Ishikawa (cell line): ENCODE data around the gene KIF18A.

Experiments used
- CEBPB ChIP-seq: IDR thresholded peaks from 2 replicates; pipeline ENCODE4 v1.6.1; 2012
- CREB1 ChIP-seq: IDR thresholded peaks from 2 replicates; pipeline ENCODE4 v1.6.1; 2012; ENCODE audit warnings: low read depth
- EGR1 ChIP-seq: IDR thresholded peaks from 2 replicates; pipeline ENCODE4 v1.6.1; 2012
- EP300 ChIP-seq: IDR thresholded peaks from 2 replicates; pipeline ENCODE4 v1.6.1; 2012; ENCODE audit warnings: borderline replicate concordance
- FOXM1 ChIP-seq: IDR thresholded peaks from 2 replicates; pipeline ENCODE4 v1.6.1; 2012; ENCODE audit warnings: low read depth, borderline replicate concordance
- NFIC ChIP-seq: IDR thresholded peaks from 2 replicates; pipeline ENCODE4 v1.6.1; 2012
- RAD21 ChIP-seq: IDR thresholded peaks from 2 replicates; pipeline ENCODE4 v1.6.1; 2012; ENCODE audit warnings: low read depth
- TAF1 ChIP-seq: IDR thresholded peaks from 2 replicates; pipeline ENCODE4 v1.6.1; 2012; ENCODE audit warnings: low read depth, mild to moderate bottlenecking
- TCF12 ChIP-seq: IDR thresholded peaks from 2 replicates; pipeline ENCODE4 v1.6.1; 2012; ENCODE audit warnings: low read depth
- TEAD4 ChIP-seq: IDR thresholded peaks from 2 replicates; pipeline ENCODE4 v1.6.1; 2012
- YY1 ChIP-seq: IDR thresholded peaks from 2 replicates; pipeline ENCODE4 v1.6.1; 2012; ENCODE audit warnings: low read depth
- ZBTB7A ChIP-seq: IDR thresholded peaks from 2 replicates; pipeline ENCODE4 v1.6.1; 2012; ENCODE audit warnings: low read depth
- TF ChIP-seq, protein P1 (sequence below): IDR thresholded peaks from 2 replicates; pipeline ENCODE4 v1.6.1; 2012; ENCODE audit warnings: low read depth, mild to moderate bottlenecking
- TF ChIP-seq, protein P2 (sequence below): IDR thresholded peaks from 2 replicates; pipeline ENCODE4 v1.6.1; 2012
- TF ChIP-seq, protein P3 (sequence below): IDR thresholded peaks from 2 replicates; pipeline ENCODE4 v1.6.1; 2012

KIF18A gene

DNA sequence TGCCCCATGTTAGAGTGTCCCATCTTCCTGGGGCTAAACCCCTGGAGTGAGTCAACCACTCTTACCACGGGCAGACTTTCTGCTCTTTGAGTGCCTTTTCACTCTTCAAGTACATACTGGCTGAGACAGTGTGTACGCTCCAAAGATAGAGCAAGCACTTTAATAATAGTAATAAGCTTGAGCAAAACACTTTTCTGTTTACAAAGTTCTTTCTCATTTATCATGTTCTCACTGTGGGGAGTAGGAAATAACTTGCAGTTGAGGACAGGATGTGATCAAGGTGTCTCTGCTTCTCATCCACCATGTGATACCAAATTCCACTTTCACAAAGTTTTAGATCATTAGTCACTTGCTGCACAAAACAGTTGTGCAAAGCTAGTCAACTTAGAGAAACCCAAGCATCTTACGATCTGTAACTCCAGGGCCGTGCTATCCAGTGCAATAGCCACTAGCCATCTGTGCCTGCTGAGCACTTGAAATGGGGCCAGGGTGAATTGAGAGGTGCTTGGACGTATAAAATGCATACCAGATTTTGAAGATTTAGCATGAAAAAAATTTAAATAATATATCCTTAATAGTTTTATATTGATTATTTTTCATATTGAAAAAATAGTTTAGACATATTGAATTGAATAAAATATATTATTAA lies 135.3 kb downstream of the KIF18A start:
- no peak for TF ChIP-seq EGR1
- no peak for TF ChIP-seq NFIC
- TF ChIP-seq CEBPB, result no peak
- TF ChIP-seq, protein P1, sequence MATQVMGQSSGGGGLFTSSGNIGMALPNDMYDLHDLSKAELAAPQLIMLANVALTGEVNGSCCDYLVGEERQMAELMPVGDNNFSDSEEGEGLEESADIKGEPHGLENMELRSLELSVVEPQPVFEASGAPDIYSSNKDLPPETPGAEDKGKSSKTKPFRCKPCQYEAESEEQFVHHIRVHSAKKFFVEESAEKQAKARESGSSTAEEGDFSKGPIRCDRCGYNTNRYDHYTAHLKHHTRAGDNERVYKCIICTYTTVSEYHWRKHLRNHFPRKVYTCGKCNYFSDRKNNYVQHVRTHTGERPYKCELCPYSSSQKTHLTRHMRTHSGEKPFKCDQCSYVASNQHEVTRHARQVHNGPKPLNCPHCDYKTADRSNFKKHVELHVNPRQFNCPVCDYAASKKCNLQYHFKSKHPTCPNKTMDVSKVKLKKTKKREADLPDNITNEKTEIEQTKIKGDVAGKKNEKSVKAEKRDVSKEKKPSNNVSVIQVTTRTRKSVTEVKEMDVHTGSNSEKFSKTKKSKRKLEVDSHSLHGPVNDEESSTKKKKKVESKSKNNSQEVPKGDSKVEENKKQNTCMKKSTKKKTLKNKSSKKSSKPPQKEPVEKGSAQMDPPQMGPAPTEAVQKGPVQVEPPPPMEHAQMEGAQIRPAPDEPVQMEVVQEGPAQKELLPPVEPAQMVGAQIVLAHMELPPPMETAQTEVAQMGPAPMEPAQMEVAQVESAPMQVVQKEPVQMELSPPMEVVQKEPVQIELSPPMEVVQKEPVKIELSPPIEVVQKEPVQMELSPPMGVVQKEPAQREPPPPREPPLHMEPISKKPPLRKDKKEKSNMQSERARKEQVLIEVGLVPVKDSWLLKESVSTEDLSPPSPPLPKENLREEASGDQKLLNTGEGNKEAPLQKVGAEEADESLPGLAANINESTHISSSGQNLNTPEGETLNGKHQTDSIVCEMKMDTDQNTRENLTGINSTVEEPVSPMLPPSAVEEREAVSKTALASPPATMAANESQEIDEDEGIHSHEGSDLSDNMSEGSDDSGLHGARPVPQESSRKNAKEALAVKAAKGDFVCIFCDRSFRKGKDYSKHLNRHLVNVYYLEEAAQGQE, result no peak
- no peak for TF ChIP-seq TAF1
- TF ChIP-seq EP300, result no peak
- no peak for TF ChIP-seq RAD21
- TF ChIP-seq CREB1, result no peak
- TF ChIP-seq, protein P2, sequence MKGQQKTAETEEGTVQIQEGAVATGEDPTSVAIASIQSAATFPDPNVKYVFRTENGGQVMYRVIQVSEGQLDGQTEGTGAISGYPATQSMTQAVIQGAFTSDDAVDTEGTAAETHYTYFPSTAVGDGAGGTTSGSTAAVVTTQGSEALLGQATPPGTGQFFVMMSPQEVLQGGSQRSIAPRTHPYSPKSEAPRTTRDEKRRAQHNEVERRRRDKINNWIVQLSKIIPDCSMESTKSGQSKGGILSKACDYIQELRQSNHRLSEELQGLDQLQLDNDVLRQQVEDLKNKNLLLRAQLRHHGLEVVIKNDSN, result no peak
- TF ChIP-seq YY1, result no peak
- no peak for TF ChIP-seq TEAD4
- TF ChIP-seq ZBTB7A, result no peak
- no peak for TF ChIP-seq TCF12
- TF ChIP-seq FOXM1, result no peak
- TF ChIP-seq, protein P3, sequence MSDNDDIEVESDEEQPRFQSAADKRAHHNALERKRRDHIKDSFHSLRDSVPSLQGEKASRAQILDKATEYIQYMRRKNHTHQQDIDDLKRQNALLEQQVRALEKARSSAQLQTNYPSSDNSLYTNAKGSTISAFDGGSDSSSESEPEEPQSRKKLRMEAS, result no peak

DNA sequence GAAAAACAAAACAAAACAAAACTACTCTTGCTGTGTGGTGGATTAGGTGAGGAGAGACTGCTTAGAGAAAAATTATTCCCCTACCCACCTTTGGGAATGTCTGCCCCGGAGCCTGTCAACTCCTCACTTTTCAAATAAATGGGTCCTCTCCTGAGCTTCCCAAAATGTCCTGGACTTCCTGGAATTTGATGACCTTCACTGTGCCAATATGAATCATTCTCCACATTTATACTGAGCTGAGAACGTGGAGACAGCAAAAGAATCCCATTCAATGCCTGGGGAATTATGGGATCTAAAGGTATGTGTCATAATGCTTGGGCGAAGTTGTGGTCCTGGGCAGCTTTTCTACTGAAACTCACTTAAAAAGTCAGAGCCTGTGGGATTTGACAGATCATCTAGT lies 136.8 kb downstream of the KIF18A start:
- TF ChIP-seq EGR1, result no peak
- TF ChIP-seq, protein P2, result no peak
- TF ChIP-seq, protein P3, result no peak
- no peak for TF ChIP-seq TCF12
- no peak for TF ChIP-seq ZBTB7A
- no peak for TF ChIP-seq TEAD4
- no peak for TF ChIP-seq FOXM1
- no peak for TF ChIP-seq CEBPB
- TF ChIP-seq NFIC, result no peak
- TF ChIP-seq, protein P1, result no peak
